ENCODE results near the gene HPX. TPM values are rescaled to one million over a fixed set of nuclear protein-coding genes. Genes with fewer than 3 reads are reported as not detected.
"Not testable (repeated sequence)": the region's sequence is repeated elsewhere in the genome, so short reads cannot be mapped to it uniquely, and the experiment has no call there.

Gene HPX
- total and polyA plus RNA-seq, 11 donors, result 0.17 to 1.5 (median 0.37) TPM; not detected in 5

GRCh38 chr11:6395470-6396060 is 45.2 kb downstream of the HPX start:
- H3K9me3 ChIP-seq, result no peaks in the 10 kb centered on the region
- no peak overlapping the region for H3K4me3 ChIP-seq
- 85 to 89% (median 87%) methylated on average over 13 to 16 of the region's 16 CpGs for WGBS, 4 donors
- H3K27me3 ChIP-seq, result no peaks in the 10 kb centered on the region
- H3K4me1 ChIP-seq, result peaks cover 0 to 36% (median 14%) of the 10 kb centered on the region in 12 donors
- intact Hi-C loops (cut with DNase I), result loop anchor here in 2 of 10 donors (10.0 kb wide), 2 partner anchors 289 to 309 kb away; partner anchors contain the start of gene MRPL17 (in 1 of the 2)
- no peak overlapping the region for H3K27ac ChIP-seq
- TF ChIP-seq CTCF (IDR thresholded peaks at IDR 0.05), result no peak
- TF ChIP-seq POLR2A (IDR thresholded peaks at IDR 0.05), result no peak
- DNase-seq (no peak), ATAC-seq (no peak)
- peaks cover 0 to 58% (median 35%) of the 10 kb centered on the region in 9 donors for H3K36me3 ChIP-seq

GRCh38 chr11:6393989-6394670 is 46.7 kb downstream of the HPX start:
- H3K27ac ChIP-seq, result no peak overlapping the region
- H3K4me1 ChIP-seq, result peaks cover 0 to 44% (median 21%) of the 10 kb centered on the region in 12 donors
- H3K9me3 ChIP-seq, result no peaks in the 10 kb centered on the region
- intact Hi-C loops (cut with DNase I), result loop anchor here in 5 of 10 donors (5.0 to 10.0 kb wide), 5 partner anchors 33 to 311 kb away; partner anchors contain the start of genes ILK (in 1 of the 5), MRPL17 (in 1 of the 5), RRP8 (in 1 of the 5) and TRIM3 (in 1 of the 5)
- TF ChIP-seq POLR2A (IDR thresholded peaks at IDR 0.05) (no peak), CTCF (IDR thresholded peaks at IDR 0.05) (no peak)
- no peaks in the 10 kb centered on the region for H3K27me3 ChIP-seq
- no peak for ATAC-seq
- H3K36me3 ChIP-seq, result peaks cover 0 to 46% (median 26%) of the 10 kb centered on the region in 9 donors
- WGBS, 4 donors, result 85 to 92% (median 88%) methylated on average over 14 to 16 of the region's 16 CpGs
- DNase-seq, result no peak
- no peak overlapping the region for H3K4me3 ChIP-seq

- 93 to 97% (median 96%) methylated on average over 4 of the region's 4 CpGs for WGBS, 4 donors
- H3K9me3 ChIP-seq, H3K27me3 ChIP-seq, ATAC-seq, H3K4me3 ChIP-seq, DNase-seq, H3K27ac ChIP-seq: not testable (repeated sequence)
- intact Hi-C loops (cut with DNase I), result loop anchor here in 5 of 10 donors (5.0 to 10.0 kb wide), 5 partner anchors 35 to 313 kb away; partner anchors contain the start of genes ILK (in 1 of the 5), MRPL17 (in 1 of the 5), RRP8 (in 1 of the 5) and TRIM3 (in 1 of the 5)
- H3K4me1 ChIP-seq, result peaks cover 0 to 40% (median 22%) of the 10 kb centered on the region in 12 donors
- H3K36me3 ChIP-seq, result peaks cover 0 to 33% (median 26%) of the 10 kb centered on the region in 9 donors
Observed at GRCh38 chr11:6392251-6392650, 48.5 kb downstream of the HPX start.

- no peaks in the 10 kb centered on the region for H3K9me3 ChIP-seq
- no peak for ATAC-seq
- DNase-seq, result no peak
- intact Hi-C loops (cut with DNase I), result loop anchor here in 7 of 10 donors (2.0 to 10.0 kb wide), 7 partner anchors 27 to 313 kb away; partner anchors contain the start of genes APBB1 (in 3 of the 7), ILK (in 1 of the 7), MRPL17 (in 1 of the 7) and RRP8 (in 1 of the 7)
- H3K4me3 ChIP-seq, result peak overlapping the region in 8 of 12 donors; percentile 79 to 97 (median 88)
- no peaks in the 10 kb centered on the region for H3K27me3 ChIP-seq
- H3K4me1 ChIP-seq, result peaks cover 0 to 36% (median 19%) of the 10 kb centered on the region in 12 donors
- 87 to 95% (median 91%) methylated on average over 10 to 18 of the region's 18 CpGs for WGBS, 4 donors
- peak overlapping the region in 2 of 12 donors; percentile 90 to 94 for H3K27ac ChIP-seq
- TF ChIP-seq POLR2A (IDR thresholded peaks at IDR 0.05) (no peak), CTCF (IDR thresholded peaks at IDR 0.05) (no peak)
- peaks cover 0 to 28% (median 26%) of the 10 kb centered on the region in 9 donors for H3K36me3 ChIP-seq
Observed at GRCh38 chr11:6391537-6392134, 49.2 kb downstream of the HPX start.
